Peyer's patch (tissue), 4 donors: ENCODE results near the gene HEXA.

Experiments
- POLR2A ChIP-seq, 2 donors: fragments of 450-650 bp; IDR thresholded peaks; one replicate each; pipeline ENCODE4 v1.5.1; 2017; ENCODE audit warnings: antibody characterized with exemption in 2 of 2, mild to moderate bottlenecking in 2 of 2, moderate library complexity in 2 of 2
- TF ChIP-seq, protein P1 (sequence below), 6 experiments: fragments of 450-650 bp in 4 of 6; fragments of 200-600 bp in 2 of 6; sonication (generic) in 1 of 6; IDR thresholded peaks; one replicate each; pipeline ENCODE4 v1.5.1; 2017 to 2019; ENCODE audit warnings: antibody characterized with exemption in 6 of 6, mild to moderate bottlenecking in 3 of 6, moderate library complexity in 1 of 6

GRCh38 chr15:72302955-72303354 lies 72.9 kb downstream of the HEXA start:
- TF ChIP-seq, protein P1, sequence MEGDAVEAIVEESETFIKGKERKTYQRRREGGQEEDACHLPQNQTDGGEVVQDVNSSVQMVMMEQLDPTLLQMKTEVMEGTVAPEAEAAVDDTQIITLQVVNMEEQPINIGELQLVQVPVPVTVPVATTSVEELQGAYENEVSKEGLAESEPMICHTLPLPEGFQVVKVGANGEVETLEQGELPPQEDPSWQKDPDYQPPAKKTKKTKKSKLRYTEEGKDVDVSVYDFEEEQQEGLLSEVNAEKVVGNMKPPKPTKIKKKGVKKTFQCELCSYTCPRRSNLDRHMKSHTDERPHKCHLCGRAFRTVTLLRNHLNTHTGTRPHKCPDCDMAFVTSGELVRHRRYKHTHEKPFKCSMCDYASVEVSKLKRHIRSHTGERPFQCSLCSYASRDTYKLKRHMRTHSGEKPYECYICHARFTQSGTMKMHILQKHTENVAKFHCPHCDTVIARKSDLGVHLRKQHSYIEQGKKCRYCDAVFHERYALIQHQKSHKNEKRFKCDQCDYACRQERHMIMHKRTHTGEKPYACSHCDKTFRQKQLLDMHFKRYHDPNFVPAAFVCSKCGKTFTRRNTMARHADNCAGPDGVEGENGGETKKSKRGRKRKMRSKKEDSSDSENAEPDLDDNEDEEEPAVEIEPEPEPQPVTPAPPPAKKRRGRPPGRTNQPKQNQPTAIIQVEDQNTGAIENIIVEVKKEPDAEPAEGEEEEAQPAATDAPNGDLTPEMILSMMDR (IDR thresholded peaks at IDR 0.05) = no peak
- TF ChIP-seq POLR2A (IDR thresholded peaks at IDR 0.05) = no peak
